GM12878 (cell line): Measurements from ENCODE around the gene ZSCAN22. TPM values are rescaled to one million over a fixed set of nuclear protein-coding genes. Genes with fewer than 3 reads are reported as not detected.

Experiments used
- IKZF2 ChIP-seq, 2 experiments: fragments of 450-650 bp; IDR thresholded peaks; 2 replicates each; pipeline ENCODE4 v1.6.1; 2017; ENCODE audit warnings: mild to moderate bottlenecking in 2 of 2, moderate library complexity in 2 of 2
- ZZZ3 ChIP-seq: IDR thresholded peaks from 2 replicates; pipeline ENCODE4 v1.6.1; 2011; ENCODE audit warnings: low read depth; ENCODE audit not compliant: control insufficient read depth, insufficient read length
- polyA plus RNA-seq, 11 experiments: library from polyadenylated mRNA; depleted of rRNA in 4 of 11; unstranded in 6 of 11; stranded (reverse) in 5 of 11; fragments of >200 nt; fragmentation: Nextera tagmentation in 4 of 11; fragmentation: Illumina TruSeq in 1 of 11; extraction: Ambion mirVana in 4 of 11; extraction: Trizol in 1 of 11; gene quantifications; 1 replicate in 1 of 11; 2 replicates in 10 of 11; pipeline versions ENCODE4 v1.2.1 to v1.2.3, GENCODE V29; 2011 to 2016; ENCODE audit warnings: inconsistent platforms in 2 of 11, missing spikeins in 2 of 11, low read depth in 1 of 11
- total RNA-seq, 4 experiments: library from RNA; depleted of rRNA in 3 of 4; stranded (reverse); fragments of >200 nt in 3 of 4; fragmentation: Illumina TruSeq in 1 of 4; extraction: Trizol in 1 of 4; gene quantifications; 2 replicates each; pipeline versions ENCODE4 v1.2.1 to v1.2.3, GENCODE V29; 2013 to 2021
- TF ChIP-seq, protein P1 (sequence below): fragments of 450-650 bp; IDR thresholded peaks from 2 replicates; pipeline ENCODE4 v1.6.1; 2017; ENCODE audit warnings: antibody characterized with exemption, mild to moderate bottlenecking, moderate library complexity
- TF ChIP-seq, protein P2 (sequence below): IDR thresholded peaks from 2 replicates; pipeline ENCODE4 v1.6.1; 2012; ENCODE audit warnings: improper control_type of control experiment, low read depth, low read length; ENCODE audit not compliant: insufficient replicate concordance

Gene ZSCAN22
- total and polyA plus RNA-seq, 10 of the 15 experiments (the other 5 are each of a cell fraction or from before 2014, with no cell fraction given): 0.49 to 3.9 (median 2.6) TPM

DNA sequence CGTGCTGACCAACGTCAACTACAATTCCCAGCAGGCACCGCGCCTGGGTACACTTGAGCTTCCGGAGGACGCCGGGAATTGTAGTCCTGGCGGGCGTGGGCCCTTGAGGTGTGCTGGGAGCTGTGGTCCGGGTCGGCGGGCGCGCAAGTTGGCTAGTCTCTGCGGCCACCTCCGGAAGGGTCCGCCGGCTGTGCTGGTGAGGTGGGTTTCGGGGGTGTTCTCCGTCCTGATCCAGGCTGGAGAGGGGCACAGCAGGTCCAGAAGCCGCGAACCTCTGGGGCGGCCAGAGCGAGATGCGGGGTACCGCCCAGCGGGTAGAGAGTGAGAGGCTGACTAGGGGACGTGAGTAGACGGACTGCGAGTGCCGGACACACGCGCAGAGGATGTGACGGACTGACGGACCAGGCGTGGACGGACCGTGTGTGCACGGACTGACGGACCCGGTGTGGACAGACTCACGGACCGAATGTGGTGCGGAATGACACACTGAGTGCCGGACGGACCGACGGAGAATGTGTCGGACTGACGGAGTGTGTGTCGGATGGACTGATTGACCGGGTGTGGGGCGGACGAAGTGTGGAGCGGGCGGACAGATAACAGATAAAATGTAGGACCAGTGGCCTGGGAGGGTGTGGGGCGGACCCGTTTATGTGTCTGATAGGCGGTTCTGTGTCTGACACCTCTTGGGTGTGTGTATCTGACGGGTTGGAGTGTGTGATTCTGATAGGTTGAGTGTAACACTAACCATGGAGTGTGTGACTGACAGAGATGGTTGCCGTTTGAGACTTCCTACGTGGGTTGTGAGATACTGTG, at the start of gene ZSCAN22 (continued):
- TF ChIP-seq, protein P1, sequence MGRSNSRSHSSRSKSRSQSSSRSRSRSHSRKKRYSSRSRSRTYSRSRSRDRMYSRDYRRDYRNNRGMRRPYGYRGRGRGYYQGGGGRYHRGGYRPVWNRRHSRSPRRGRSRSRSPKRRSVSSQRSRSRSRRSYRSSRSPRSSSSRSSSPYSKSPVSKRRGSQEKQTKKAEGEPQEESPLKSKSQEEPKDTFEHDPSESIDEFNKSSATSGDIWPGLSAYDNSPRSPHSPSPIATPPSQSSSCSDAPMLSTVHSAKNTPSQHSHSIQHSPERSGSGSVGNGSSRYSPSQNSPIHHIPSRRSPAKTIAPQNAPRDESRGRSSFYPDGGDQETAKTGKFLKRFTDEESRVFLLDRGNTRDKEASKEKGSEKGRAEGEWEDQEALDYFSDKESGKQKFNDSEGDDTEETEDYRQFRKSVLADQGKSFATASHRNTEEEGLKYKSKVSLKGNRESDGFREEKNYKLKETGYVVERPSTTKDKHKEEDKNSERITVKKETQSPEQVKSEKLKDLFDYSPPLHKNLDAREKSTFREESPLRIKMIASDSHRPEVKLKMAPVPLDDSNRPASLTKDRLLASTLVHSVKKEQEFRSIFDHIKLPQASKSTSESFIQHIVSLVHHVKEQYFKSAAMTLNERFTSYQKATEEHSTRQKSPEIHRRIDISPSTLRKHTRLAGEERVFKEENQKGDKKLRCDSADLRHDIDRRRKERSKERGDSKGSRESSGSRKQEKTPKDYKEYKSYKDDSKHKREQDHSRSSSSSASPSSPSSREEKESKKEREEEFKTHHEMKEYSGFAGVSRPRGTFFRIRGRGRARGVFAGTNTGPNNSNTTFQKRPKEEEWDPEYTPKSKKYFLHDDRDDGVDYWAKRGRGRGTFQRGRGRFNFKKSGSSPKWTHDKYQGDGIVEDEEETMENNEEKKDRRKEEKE: no peak
- TF ChIP-seq IKZF2 (IDR thresholded peaks at IDR 0.05): no peak
- no peak for TF ChIP-seq ZZZ3
- TF ChIP-seq, protein P2, sequence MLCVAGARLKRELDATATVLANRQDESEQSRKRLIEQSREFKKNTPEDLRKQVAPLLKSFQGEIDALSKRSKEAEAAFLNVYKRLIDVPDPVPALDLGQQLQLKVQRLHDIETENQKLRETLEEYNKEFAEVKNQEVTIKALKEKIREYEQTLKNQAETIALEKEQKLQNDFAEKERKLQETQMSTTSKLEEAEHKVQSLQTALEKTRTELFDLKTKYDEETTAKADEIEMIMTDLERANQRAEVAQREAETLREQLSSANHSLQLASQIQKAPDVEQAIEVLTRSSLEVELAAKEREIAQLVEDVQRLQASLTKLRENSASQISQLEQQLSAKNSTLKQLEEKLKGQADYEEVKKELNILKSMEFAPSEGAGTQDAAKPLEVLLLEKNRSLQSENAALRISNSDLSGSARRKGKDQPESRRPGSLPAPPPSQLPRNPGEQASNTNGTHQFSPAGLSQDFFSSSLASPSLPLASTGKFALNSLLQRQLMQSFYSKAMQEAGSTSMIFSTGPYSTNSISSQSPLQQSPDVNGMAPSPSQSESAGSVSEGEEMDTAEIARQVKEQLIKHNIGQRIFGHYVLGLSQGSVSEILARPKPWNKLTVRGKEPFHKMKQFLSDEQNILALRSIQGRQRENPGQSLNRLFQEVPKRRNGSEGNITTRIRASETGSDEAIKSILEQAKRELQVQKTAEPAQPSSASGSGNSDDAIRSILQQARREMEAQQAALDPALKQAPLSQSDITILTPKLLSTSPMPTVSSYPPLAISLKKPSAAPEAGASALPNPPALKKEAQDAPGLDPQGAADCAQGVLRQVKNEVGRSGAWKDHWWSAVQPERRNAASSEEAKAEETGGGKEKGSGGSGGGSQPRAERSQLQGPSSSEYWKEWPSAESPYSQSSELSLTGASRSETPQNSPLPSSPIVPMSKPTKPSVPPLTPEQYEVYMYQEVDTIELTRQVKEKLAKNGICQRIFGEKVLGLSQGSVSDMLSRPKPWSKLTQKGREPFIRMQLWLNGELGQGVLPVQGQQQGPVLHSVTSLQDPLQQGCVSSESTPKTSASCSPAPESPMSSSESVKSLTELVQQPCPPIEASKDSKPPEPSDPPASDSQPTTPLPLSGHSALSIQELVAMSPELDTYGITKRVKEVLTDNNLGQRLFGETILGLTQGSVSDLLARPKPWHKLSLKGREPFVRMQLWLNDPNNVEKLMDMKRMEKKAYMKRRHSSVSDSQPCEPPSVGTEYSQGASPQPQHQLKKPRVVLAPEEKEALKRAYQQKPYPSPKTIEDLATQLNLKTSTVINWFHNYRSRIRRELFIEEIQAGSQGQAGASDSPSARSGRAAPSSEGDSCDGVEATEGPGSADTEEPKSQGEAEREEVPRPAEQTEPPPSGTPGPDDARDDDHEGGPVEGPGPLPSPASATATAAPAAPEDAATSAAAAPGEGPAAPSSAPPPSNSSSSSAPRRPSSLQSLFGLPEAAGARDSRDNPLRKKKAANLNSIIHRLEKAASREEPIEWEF: no peak
